ENCODE results near the gene ARID5B. TPM values are rescaled to one million over a fixed set of nuclear protein-coding genes. Genes with fewer than 3 reads are reported as not detected.

The ARID5B gene
- total RNA-seq, 2 experiments from 2014 or later, result 49.2 to 51.3 TPM

DNA sequence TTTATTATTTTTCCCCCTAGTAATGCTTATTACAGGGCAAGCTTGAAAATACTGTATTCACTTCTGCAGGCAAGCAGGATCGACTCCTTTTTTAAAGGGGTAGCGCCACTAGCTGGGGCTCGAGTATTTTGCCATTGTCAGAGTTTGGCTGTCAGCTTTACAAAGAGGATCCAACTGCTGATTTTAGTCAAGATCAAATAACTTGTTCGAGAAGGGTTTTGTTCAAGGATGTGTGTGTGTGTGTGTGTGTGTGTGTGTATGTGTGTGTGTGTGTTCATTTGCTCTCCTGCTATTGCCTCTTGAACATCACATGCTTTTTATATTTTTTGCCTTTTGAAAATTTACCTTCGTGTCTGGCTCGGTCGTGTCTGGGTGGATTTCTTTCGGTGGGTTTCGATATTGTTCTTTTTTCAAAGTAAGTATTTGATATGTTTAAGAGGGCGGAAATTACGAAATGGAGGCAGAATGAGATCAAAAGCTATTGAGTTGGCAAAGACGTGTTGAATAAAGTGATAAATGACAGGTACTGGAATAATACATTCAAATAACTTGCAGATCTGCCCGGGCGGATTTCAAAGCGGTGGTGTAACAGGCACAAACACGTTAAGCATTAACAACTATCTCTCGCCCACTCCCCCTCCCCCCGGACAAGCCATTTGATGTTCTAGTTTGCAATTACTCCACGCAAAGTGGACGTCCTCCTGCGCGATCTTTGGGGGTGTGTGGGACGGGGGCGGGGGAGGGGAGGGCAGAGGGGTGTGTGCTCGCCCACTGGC is 1.1 kb downstream of the ARID5B start:
- TF ChIP-seq, protein P1, sequence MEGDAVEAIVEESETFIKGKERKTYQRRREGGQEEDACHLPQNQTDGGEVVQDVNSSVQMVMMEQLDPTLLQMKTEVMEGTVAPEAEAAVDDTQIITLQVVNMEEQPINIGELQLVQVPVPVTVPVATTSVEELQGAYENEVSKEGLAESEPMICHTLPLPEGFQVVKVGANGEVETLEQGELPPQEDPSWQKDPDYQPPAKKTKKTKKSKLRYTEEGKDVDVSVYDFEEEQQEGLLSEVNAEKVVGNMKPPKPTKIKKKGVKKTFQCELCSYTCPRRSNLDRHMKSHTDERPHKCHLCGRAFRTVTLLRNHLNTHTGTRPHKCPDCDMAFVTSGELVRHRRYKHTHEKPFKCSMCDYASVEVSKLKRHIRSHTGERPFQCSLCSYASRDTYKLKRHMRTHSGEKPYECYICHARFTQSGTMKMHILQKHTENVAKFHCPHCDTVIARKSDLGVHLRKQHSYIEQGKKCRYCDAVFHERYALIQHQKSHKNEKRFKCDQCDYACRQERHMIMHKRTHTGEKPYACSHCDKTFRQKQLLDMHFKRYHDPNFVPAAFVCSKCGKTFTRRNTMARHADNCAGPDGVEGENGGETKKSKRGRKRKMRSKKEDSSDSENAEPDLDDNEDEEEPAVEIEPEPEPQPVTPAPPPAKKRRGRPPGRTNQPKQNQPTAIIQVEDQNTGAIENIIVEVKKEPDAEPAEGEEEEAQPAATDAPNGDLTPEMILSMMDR (IDR thresholded peaks at IDR 0.05), result no peak
- peaks cover 4% of the 10 kb centered on the region for H3K36me3 ChIP-seq (ENCODE audit: insufficient read depth, low read length)
- Mint-ChIP-seq H3K9me3 (no peaks in the 10 kb centered on the region), H3K4me3 (peak overlapping the region; percentile 92), H3K4me1 (ENCODE audit: low read depth) (peaks cover 54% of the 10 kb centered on the region), H3K36me3 (ENCODE audit: low read depth) (peaks cover 30% of the 10 kb centered on the region), H3K27ac (peak overlapping the region; percentile 91), H3K27me3 (no peaks in the 10 kb centered on the region)
- ChIA-PET POLR2A (interaction anchor here (0.6 to 8.1 kb wide), 45 partner anchors 13 to 1996 kb away, joined by 3 to 103 read pairs (median 5); partner anchors contain the start of genes CCDC6, EGR2 and NRBF2), CTCF (interaction anchor here (0.6 to 5.1 kb wide), 13 partner anchors 33 to 535 kb away, joined by 3 to 20 read pairs (median 4); no protein-coding TSS in a partner anchor)
- peak; percentile 38 to 90 (median 61) for DNase-seq
- ATAC-seq (ENCODE audit: poor library complexity), result peak; percentile 58
- peak overlapping the region; percentile 92 to 98 for H3K27ac ChIP-seq (ENCODE audit: low read depth in 1 of 2, low read length in 2 of 2)
- H3K4me3 ChIP-seq (ENCODE audit: low read length), result peak overlapping the region; percentile 92
- no peaks in the 10 kb centered on the region for H3K9me3 ChIP-seq (ENCODE audit: control insufficient read depth in 1 of 2, insufficient read depth in 1 of 2, low read length in 2 of 2)
- intact Hi-C loops (cut with DNase I, micrococcal nuclease), result loop anchor here (1.0 to 10.0 kb wide), 8 partner anchors 41 to 912 kb away; partner anchors contain the start of gene EGR2 (in 1 of the 2)
- H3K4me1 ChIP-seq (ENCODE audit: insufficient read depth, low read length), result peaks cover 11% of the 10 kb centered on the region
- no peaks in the 10 kb centered on the region for H3K27me3 ChIP-seq (ENCODE audit: control insufficient read depth in 1 of 2, insufficient read depth in 2 of 2, low read length in 2 of 2)

DNA sequence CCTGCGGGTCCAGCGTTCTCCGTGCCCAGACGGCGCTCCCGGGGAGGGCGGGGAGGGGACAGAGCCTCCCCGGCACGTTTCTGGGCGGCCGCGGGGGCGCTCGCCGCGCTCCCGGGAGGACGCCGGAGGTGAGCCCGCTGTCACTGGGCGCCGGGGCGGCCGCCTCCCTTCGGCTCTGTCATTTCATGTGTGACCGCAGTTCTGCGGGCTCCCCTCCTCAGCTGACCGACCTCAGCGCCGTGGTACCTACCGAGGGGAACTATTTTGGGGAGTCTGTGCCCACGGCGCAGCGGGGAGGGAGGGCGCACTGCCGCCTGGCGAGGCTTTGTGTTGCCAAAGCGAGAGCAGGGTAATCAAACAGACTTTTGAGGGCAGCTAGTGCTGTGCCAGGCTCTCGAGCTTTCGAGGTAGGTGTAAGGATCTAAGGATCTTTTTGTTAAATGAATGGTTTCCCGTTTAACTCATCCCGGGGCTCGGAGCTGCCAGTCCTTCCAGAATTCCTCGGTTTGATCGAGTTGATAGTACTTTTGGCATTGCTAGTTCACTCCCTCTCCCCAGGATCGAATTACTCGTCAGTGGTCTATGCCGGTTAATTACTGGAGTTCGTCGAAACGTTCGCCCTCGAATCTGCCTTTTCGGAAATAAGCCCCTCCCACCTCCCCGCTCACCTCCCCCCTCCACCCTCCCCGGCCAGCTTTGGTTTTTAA is 1.9 kb downstream of the ARID5B start:
- Histone ChIP-seq H3K27me3 (ENCODE audit: control insufficient read depth in 1 of 2, insufficient read depth in 2 of 2, low read length in 2 of 2) (no peaks in the 10 kb centered on the region), H3K9me3 (ENCODE audit: control insufficient read depth in 1 of 2, insufficient read depth in 1 of 2, low read length in 2 of 2) (no peaks in the 10 kb centered on the region), H3K36me3 (ENCODE audit: insufficient read depth, low read length) (peaks cover 4% of the 10 kb centered on the region), H3K4me1 (ENCODE audit: insufficient read depth, low read length) (peaks cover 4% of the 10 kb centered on the region), H3K27ac (ENCODE audit: low read depth in 1 of 2, low read length in 2 of 2) (peak overlapping the region; percentile 92 to 98), H3K4me3 (ENCODE audit: low read length) (peak overlapping the region; percentile 92)
- peak overlapping the region; percentile 94 for H3K4me3 Mint-ChIP-seq
- peak overlapping the region; percentile 91 for H3K27ac Mint-ChIP-seq
- TF ChIP-seq, protein P1 (IDR thresholded peaks at IDR 0.05), result peak; percentile 49
- H3K9me3 Mint-ChIP-seq, result no peaks in the 10 kb centered on the region
- CTCF ChIA-PET, result interaction anchor here (0.6 to 3.8 kb wide), 15 partner anchors 22 to 534 kb away, joined by 3 to 14 read pairs (median 4); no protein-coding TSS in a partner anchor
- H3K36me3 Mint-ChIP-seq (ENCODE audit: low read depth), result peaks cover 30% of the 10 kb centered on the region
- H3K4me1 Mint-ChIP-seq (ENCODE audit: low read depth), result peaks cover 51% of the 10 kb centered on the region
- DNase-seq (peak; percentile 42 to 84 (median 62)), ATAC-seq (ENCODE audit: poor library complexity) (peak; percentile 33)
- intact Hi-C loops (cut with DNase I, micrococcal nuclease), result loop anchor here (2.0 to 10.0 kb wide), 5 partner anchors 134 to 911 kb away; partner anchors contain the start of gene EGR2 (in 1 of the 2)
- no peaks in the 10 kb centered on the region for H3K27me3 Mint-ChIP-seq
- POLR2A ChIA-PET, result interaction anchor here (0.7 to 8.1 kb wide), 34 partner anchors 13 to 1997 kb away, joined by 3 to 103 read pairs (median 5); partner anchors contain the start of genes CCDC6, EGR2 and NRBF2

DNA sequence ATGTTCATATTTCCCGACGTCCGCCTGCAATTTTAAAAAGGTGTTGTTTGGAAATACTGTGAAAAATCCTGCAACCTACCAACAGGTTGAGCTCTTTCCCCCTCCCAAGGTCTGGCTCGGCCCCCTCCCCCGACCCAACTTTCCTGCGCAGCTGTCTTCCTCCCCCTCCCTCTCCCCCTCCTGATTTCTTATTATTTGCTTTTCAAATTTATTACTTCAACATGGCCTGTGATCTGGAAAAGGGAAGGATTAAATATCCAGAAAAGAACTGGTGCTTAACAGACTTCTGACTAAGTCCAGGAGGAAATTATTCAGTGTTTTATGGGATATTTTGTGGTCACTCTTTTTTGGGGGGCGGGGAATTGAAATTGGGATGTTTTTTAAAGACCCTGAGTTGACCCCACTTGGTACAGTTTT is 2.4 kb downstream of the ARID5B start:
- DNase-seq (no peak), ATAC-seq (ENCODE audit: poor library complexity) (no peak)
- Mint-ChIP-seq H3K9me3 (no peaks in the 10 kb centered on the region), H3K27me3 (no peaks in the 10 kb centered on the region), H3K4me1 (ENCODE audit: low read depth) (peaks cover 49% of the 10 kb centered on the region), H3K27ac (peak overlapping the region; percentile 91), H3K4me3 (peak overlapping the region; percentile 94), H3K36me3 (ENCODE audit: low read depth) (peaks cover 33% of the 10 kb centered on the region)
- POLR2A ChIA-PET, result interaction anchor here (0.7 to 8.1 kb wide), 19 partner anchors 12 to 331 kb away, joined by 3 to 103 read pairs (median 10); no protein-coding TSS in a partner anchor
- peak overlapping the region; percentile 92 for H3K4me3 ChIP-seq (ENCODE audit: low read length)
- H3K4me1 ChIP-seq (ENCODE audit: insufficient read depth, low read length), result peaks cover 3% of the 10 kb centered on the region
- no peaks in the 10 kb centered on the region for H3K27me3 ChIP-seq (ENCODE audit: control insufficient read depth in 1 of 2, insufficient read depth in 2 of 2, low read length in 2 of 2)
- CTCF ChIA-PET, result interaction anchor here (0.8 to 3.8 kb wide), 12 partner anchors 21 to 534 kb away, joined by 3 to 14 read pairs (median 4); no protein-coding TSS in a partner anchor
- intact Hi-C loops (cut with DNase I, micrococcal nuclease), result loop anchor here (2.0 to 10.0 kb wide), 6 partner anchors 35 to 911 kb away; partner anchors contain the start of gene EGR2 (in 1 of the 2)
- H3K27ac ChIP-seq (ENCODE audit: low read depth in 1 of 2, low read length in 2 of 2), result peak overlapping the region in 1 of 2 donors; percentile 98
- H3K36me3 ChIP-seq (ENCODE audit: insufficient read depth, low read length), result peaks cover 4% of the 10 kb centered on the region
- TF ChIP-seq, protein P1 (IDR thresholded peaks at IDR 0.05), result no peak
- no peaks in the 10 kb centered on the region for H3K9me3 ChIP-seq (ENCODE audit: control insufficient read depth in 1 of 2, insufficient read depth in 1 of 2, low read length in 2 of 2)
